Heart right ventricle (tissue), 16 donors: ENCODE data around the gene ZKSCAN4. TPM values are rescaled to one million over a fixed set of nuclear protein-coding genes. Genes with fewer than 3 reads are reported as not detected.

Experiments used
- ATAC-seq, 8 donors: fragments of 200-7000 bp; cut with Tn5 transposase; one replicate each; pipeline ENCODE4 v1.9.1; 2020; ENCODE audit warnings: mild to moderate bottlenecking in 8 of 8, moderate library complexity in 8 of 8, moderate number of reproducible peaks in 1 of 8
- DNase-seq, 2 donors: peaks; one replicate each; pipeline ENCODE4 v3.0.0-alpha.2; 2020
- H3K27ac ChIP-seq, 10 donors: fragments of 200-600 bp; sonication (generic) in 2 of 10; one replicate each; pipeline versions ENCODE4 v1.5.0 to v1.8.0; 2020 to 2022; ENCODE audit warnings: mild to moderate bottlenecking in 3 of 10
- H3K27me3 ChIP-seq, 7 donors: fragments of 200-600 bp; one replicate each; pipeline ENCODE4 v1.8.0; 2021 to 2022; ENCODE audit warnings: mild to moderate bottlenecking in 2 of 7
- H3K36me3 ChIP-seq, 9 donors: fragments of 200-600 bp; sonication (generic) in 1 of 9; one replicate each; pipeline versions ENCODE4 v1.5.0 to v1.8.0; 2020 to 2022; ENCODE audit warnings: mild to moderate bottlenecking in 2 of 9
- H3K4me1 ChIP-seq, 9 donors: fragments of 200-600 bp; sonication (generic) in 1 of 9; one replicate each; pipeline versions ENCODE4 v1.5.0 to v1.8.0; 2020 to 2022; ENCODE audit warnings: mild to moderate bottlenecking in 4 of 9
- H3K4me3 ChIP-seq, 10 donors: fragments of 200-600 bp; sonication (generic) in 2 of 10; one replicate each; pipeline versions ENCODE4 v1.5.0 to v1.8.0; 2020 to 2022; ENCODE audit warnings: mild to moderate bottlenecking in 7 of 10, moderate library complexity in 2 of 10
- H3K9me3 ChIP-seq, 11 donors: fragments of 200-600 bp in 10 of 11; sonication (generic) in 2 of 11; one replicate each; pipeline versions ENCODE4 v1.5.0 to v1.8.0; 2013 to 2022; ENCODE audit warnings: mild to moderate bottlenecking in 2 of 11, control low read depth in 1 of 11, moderate library complexity in 1 of 11
- CTCF ChIP-seq, 9 donors: fragments of 200-600 bp; sonication (generic) in 2 of 9; IDR thresholded peaks; one replicate each; pipeline versions ENCODE4 v1.5.0 to v1.8.0; 2021 to 2022; ENCODE audit warnings: antibody characterized with exemption in 9 of 9, mild to moderate bottlenecking in 5 of 9, moderate library complexity in 1 of 9
- WGBS, 2 donors: extraction: QIAGEN DNeasy Blood & Tissue Kit; methylation state at CpG; one replicate each; pipeline ENCODE4 v1.1.7; 2013; ENCODE audit warnings: inconsistent platforms in 1 of 2; 5-methylcytosine and 5-hydroxymethylcytosine counted together
- intact Hi-C, 10 donors: fragments of 100-400 bp; cut with DNase I; formaldehyde crosslinking; loops; one replicate each; pipeline versions ENCODE4 v1.11.1 to v1.14.2; 2022
- polyA plus RNA-seq, 2 donors: library from polyadenylated mRNA; stranded (reverse); fragments of 200-250 nt; gene quantifications; one replicate each; pipeline ENCODE4 v1.2.3, GENCODE V29; 2013
- total RNA-seq, 10 donors: library from RNA; stranded (reverse); fragmentation: NEBNext Ultra II Directional in 3 of 10; extraction: Animal tissue kit (Norgen Biotek cat#: 25700) in 3 of 10; gene quantifications; one replicate each; pipeline versions ENCODE4 v1.2.1 to v1.2.4, GENCODE V29; 2021 to 2023
- donor health status: Arrhythmogenic right ventricular cardiomyopathy.
- donor health status: ischemic (EF 13 %, LVEDD 7.1; RV severe dilation, severe dysfunction).
- donor health status: healthy with polysubstance abuse.
- donor health status: DM: no; HTN: yes; CAD: no.
- donor health status: DM: no; HTN: no; CAD: no.
- donor health status: ischemic (EF 25% LVEDD 6.9; RV normal size, moderate dysfunction).
- donor health status: ischemic (EF 25% LVEDD 5.7; RV mildly dilated, moderate dysfunction).
- donor health status: healthy.
- donor health status: DM: yes; HTN: yes; CAD: no.
- donor health status: Ischemic cardiomyopathy.
- donor health status: ischemic (EF 35%, LVEDD 5.7; RV mildly dilated, moderate dysfunction).
- donor health status: nonischemic (EF 11% LVEDD 7.7; RV severe dilation, severe dysfunction).
- donor health status: DM: yes; HTN: yes; CAD: no.
- donor health status: PGD.
- donor health status: ischemic (EF 29% LVEDD 5.4; RV normal size, mild dysfunction).
- donor health status: nonischemic (EF 23%, LVEDD 6.1; RV moderate dilation, normal function).

Gene ZKSCAN4
- total and polyA plus RNA-seq, 12 donors: 0.55 to 3.6 (median 2.5) TPM

DNA sequence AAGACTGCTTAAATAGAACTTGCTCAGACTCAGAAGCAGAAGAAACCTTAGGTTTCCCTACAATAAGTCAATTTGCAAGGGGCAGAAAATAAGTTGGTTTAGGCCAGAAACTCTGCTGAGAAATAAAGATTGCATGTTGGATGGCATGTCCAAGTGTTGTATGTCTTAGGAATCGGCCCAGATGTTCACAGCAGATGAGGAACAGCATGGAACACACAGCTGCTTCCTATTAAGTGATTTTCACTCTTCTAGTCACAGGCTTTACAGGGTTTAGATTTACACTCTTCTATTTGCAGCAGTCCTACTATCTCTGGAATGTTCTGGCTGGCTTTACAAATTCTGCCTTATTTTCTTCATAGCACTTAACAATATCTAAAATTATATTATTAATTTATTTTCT, 3.2 kb downstream of the ZKSCAN4 start:
- Histone ChIP-seq H3K9me3 (no peaks in the 10 kb centered on the region), H3K4me1 (peaks cover 9 to 31% (median 22%) of the 10 kb centered on the region in 9 donors), H3K27me3 (no peaks in the 10 kb centered on the region), H3K27ac (no peak overlapping the region), H3K36me3 (peaks cover 0 to 59% (median 22%) of the 10 kb centered on the region in 9 donors), H3K4me3 (no peak overlapping the region)
- WGBS, 2 donors: 83 to 93% methylated on average over 1 of the region's 1 CpG
- DNase-seq (no peak), ATAC-seq (no peak)
- TF ChIP-seq CTCF (IDR thresholded peaks at IDR 0.05): no peak
- intact Hi-C loops: no loop called here

GRCh38 chr6:28245206-28245941, 6.7 kb downstream of the ZKSCAN4 start:
- no peak for DNase-seq
- 94 to 95% methylated on average over 6 of the region's 6 CpGs for WGBS, 2 donors
- Histone ChIP-seq H3K36me3 (peaks cover 0 to 71% (median 22%) of the 10 kb centered on the region in 9 donors), H3K4me1 (peaks cover 0 to 6% (median 2%) of the 10 kb centered on the region in 9 donors), H3K27ac (no peak overlapping the region), H3K4me3 (no peak overlapping the region), H3K9me3 (no peaks in the 10 kb centered on the region), H3K27me3 (no peaks in the 10 kb centered on the region)
- ATAC-seq: no peak
- intact Hi-C loops: no loop called here
- TF ChIP-seq CTCF (IDR thresholded peaks at IDR 0.05): no peak

DNA sequence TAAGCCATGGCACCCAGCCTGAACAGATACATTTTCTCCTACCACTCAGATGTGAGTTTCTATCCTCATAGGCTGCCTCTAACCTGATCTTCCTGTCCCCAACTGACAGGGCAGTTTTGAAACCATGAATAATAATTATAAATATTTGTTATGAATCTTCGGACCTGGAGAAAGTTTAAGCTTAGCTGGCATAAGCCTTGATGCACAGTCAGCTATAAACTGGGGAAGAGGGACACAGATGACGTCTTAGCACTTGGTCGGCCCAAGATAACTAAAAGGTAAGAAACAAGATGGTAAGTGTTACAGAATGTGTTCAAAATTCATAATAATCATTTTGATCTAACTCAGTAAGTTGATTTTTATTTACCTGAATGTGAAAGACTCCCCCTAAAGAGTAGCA, 8.1 kb downstream of the ZKSCAN4 start:
- intact Hi-C loops: no loop called here
- no peak for DNase-seq
- no peak for ATAC-seq
- 95% methylated on average over 3 of the region's 3 CpGs for WGBS, 2 donors
- Histone ChIP-seq H3K27ac (peak overlapping the region in 1 of 10 donors; percentile 21), H3K4me1 (peaks cover 0 to 3% (median 0%) of the 10 kb centered on the region in 9 donors), H3K4me3 (no peak overlapping the region), H3K27me3 (no peaks in the 10 kb centered on the region), H3K9me3 (no peaks in the 10 kb centered on the region), H3K36me3 (peaks cover 0 to 64% (median 22%) of the 10 kb centered on the region in 9 donors)
- no peak for TF ChIP-seq CTCF (IDR thresholded peaks at IDR 0.05)

GRCh38 chr6:28240471-28240870, 11.6 kb downstream of the ZKSCAN4 start:
- Histone ChIP-seq H3K4me3 (no peak overlapping the region), H3K9me3 (no peaks in the 10 kb centered on the region), H3K27me3 (no peaks in the 10 kb centered on the region), H3K27ac (no peak overlapping the region), H3K4me1 (peaks cover 0 to 13% (median 0%) of the 10 kb centered on the region in 9 donors), H3K36me3 (peaks cover 0 to 40% (median 14%) of the 10 kb centered on the region in 9 donors)
- no peak for TF ChIP-seq CTCF (IDR thresholded peaks at IDR 0.05)
- DNase-seq: no peak
- no peak for ATAC-seq
- intact Hi-C loops: no loop called here
- 95 to 97% methylated on average over 1 of the region's 1 CpG for WGBS, 2 donors
